HCT116 (cell line): Measurements from ENCODE around the gene ZYG11B.
"Not testable (repeated sequence)": the region's sequence is repeated elsewhere in the genome, so short reads cannot be mapped to it uniquely, and the experiment has no call there.

Source experiments
- EZH2 ChIP-seq: fragments of 200-600 bp; sonication (generic); IDR thresholded peaks from 2 replicates; pipeline ENCODE4 v1.6.1; 2017; ENCODE audit warnings: antibody characterized with exemption, mixed run types
- POLR2A ChIP-seq: IDR thresholded peaks from 2 replicates; pipeline ENCODE4 v1.7.0; 2011; ENCODE audit warnings: borderline replicate concordance; ENCODE audit not compliant: insufficient read depth, insufficient read length; ENCODE audit errors: extremely low read depth
- YY1 ChIP-seq: IDR thresholded peaks from 2 replicates; pipeline ENCODE4 v1.6.1; 2011; ENCODE audit warnings: low read length, low read depth, moderate library complexity, mild to moderate bottlenecking; ENCODE audit not compliant: insufficient replicate concordance; ENCODE audit errors: extremely low read depth
- ZFX ChIP-seq: fragments of 450-650 bp; IDR thresholded peaks from 2 replicates; pipeline ENCODE4 v1.6.1; 2017
- TF ChIP-seq, protein P1 (sequence below), 3 experiments: fragments of 200-600 bp in 1 of 3; sonication (generic) in 1 of 3; IDR thresholded peaks in 2 of 3; conservative IDR thresholded peaks in 1 of 3; 2 replicates each; pipeline ENCODE4 v1.5.1; 2012 to 2017; ENCODE audit warnings: low read depth in 2 of 3, low read length in 2 of 3, antibody characterized with exemption in 1 of 3, borderline replicate concordance in 1 of 3, control low read depth in 1 of 3, mild to moderate bottlenecking in 1 of 3, mixed read lengths in 1 of 3, mixed run types in 1 of 3, moderate library complexity in 1 of 3; ENCODE audit not compliant: insufficient read depth in 1 of 3

DNA sequence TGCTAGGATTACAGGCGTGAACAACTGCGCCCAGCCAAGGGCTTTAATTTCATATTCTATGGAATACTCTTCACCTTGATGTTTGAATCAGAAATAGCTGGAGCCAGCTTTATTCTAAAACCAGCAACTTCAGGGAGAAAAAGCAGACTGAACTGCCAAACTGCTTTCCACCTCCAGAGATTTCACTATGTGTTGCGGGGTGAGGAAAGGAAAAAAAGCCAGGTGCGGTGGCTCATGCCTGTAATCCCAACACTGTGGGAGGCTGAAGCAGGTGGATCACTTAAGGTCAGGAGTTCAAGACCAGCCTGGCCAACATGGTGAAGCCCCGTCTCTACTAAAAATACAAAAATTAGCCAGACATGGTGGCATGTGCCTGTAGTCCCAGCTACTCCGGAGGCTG lies 11.0 kb upstream of the ZYG11B start:
- TF ChIP-seq, protein P1, sequence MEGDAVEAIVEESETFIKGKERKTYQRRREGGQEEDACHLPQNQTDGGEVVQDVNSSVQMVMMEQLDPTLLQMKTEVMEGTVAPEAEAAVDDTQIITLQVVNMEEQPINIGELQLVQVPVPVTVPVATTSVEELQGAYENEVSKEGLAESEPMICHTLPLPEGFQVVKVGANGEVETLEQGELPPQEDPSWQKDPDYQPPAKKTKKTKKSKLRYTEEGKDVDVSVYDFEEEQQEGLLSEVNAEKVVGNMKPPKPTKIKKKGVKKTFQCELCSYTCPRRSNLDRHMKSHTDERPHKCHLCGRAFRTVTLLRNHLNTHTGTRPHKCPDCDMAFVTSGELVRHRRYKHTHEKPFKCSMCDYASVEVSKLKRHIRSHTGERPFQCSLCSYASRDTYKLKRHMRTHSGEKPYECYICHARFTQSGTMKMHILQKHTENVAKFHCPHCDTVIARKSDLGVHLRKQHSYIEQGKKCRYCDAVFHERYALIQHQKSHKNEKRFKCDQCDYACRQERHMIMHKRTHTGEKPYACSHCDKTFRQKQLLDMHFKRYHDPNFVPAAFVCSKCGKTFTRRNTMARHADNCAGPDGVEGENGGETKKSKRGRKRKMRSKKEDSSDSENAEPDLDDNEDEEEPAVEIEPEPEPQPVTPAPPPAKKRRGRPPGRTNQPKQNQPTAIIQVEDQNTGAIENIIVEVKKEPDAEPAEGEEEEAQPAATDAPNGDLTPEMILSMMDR (IDR thresholded peaks at IDR 0.05 in 2 of 3, conservative IDR thresholded peaks at IDR 0.05 in 1 of 3; ENCODE audit: borderline replicate concordance in 1 of 3, insufficient read depth in 1 of 3, low read depth in 2 of 3, low read length in 2 of 3), result not testable (repeated sequence)
- TF ChIP-seq POLR2A, YY1, EZH2, ZFX: not testable (repeated sequence)
